HG03460 (cell line): ENCODE data around the gene ARIH2.

ENCODE experiments used
- ATAC-seq: cut with Tn5 transposase; IDR thresholded peaks from one replicate; pipeline ENCODE4 v1.9.1; 2021; ENCODE audit not compliant: unreplicated experiment

The ARIH2 gene

DNA sequence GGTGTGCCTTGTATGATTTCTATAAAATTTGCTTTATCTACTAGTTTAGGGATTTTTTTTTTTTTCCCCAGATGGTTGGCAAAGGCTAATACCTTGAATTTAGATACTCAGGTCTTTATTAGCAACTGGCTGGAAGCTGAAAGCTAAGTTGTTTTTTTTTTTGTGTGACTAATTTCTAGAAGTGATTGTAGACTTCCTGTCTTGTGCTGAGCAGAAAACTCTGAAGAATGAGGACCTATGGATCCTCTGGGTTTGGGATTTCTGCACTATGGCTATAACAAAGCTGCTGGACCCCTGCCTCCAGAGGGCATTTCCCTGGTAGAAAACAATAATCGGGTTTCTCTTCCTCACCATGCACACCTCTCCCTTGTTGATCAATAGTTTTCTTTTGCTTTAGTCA, 10.0 kb downstream of the ARIH2 start:
- ATAC-seq = no peak

DNA sequence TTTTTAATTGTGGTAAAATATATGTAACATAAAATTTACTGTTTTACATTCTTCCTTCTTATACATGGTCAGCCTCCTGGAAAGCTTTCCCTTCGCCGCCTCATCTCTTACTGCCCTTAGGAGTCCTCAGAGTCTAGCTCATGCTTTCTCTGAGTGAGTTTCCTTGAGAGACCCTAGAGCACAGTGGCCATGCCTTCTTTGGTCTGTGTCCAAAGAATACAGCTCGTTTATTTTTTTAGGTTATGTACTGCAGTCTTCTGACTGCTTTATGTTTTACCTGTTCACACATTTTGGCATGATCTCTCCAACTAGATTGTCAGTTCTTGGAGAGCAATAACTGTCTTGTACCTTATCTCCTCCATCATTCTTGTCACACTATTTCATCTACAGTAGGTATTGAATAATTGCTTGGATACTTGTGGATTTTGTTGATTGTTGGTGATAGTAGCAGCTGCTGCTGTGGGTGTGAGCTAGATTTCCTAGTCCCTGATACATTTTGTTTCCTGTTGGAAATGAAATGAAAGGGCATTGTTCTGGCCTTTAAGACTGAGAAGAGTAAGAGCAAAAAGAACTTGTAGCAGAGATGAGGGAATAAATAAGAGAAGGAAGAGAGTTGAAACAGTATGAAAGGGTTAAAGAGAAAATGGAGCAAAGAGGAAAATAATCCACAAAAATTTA, 10.9 kb downstream of the ARIH2 start:
- ATAC-seq = no peak

- no peak for ATAC-seq
These were observed 11.9 kb downstream of the ARIH2 start for GRCh38 chr3:48930590-48930989.

GRCh38 chr3:48931944-48932580, 13.4 kb downstream of the ARIH2 start:
- no peak for ATAC-seq

GRCh38 chr3:48934333-48934991, 15.8 kb downstream of the ARIH2 start:
- no peak for ATAC-seq

- no peak for ATAC-seq
These were observed 16.9 kb downstream of the ARIH2 start for GRCh38 chr3:48935530-48935929.

- no peak for ATAC-seq
These were observed 19.5 kb downstream of the ARIH2 start for GRCh38 chr3:48938156-48938555.

DNA sequence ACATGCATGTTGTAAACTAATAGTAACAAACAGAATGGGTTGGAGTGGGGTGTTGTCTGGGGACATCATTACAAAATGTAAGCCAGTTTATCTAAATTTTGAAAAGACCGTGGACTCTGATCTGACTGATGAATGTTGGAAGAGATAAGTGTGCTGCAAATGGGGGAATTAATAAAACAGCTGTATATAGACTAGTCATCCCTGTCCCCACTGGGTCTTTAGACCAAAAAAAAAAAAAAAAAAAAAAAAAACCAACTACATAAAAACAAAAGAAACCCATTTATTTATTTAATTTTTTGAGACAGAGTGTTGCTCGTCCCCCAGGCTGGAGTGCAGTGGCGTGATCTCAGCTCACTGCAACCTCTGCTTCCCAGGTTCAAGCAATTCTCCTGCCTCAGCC, 20.0 kb downstream of the ARIH2 start:
- ATAC-seq = no peak

- no peak for ATAC-seq
These were observed 26.8 kb downstream of the ARIH2 start for GRCh38 chr3:48945432-48945831.

GRCh38 chr3:48945891-48946549, 27.4 kb downstream of the ARIH2 start:
- no peak for ATAC-seq

GRCh38 chr3:48949376-48949717, 30.7 kb downstream of the ARIH2 start:
- ATAC-seq = no peak

GRCh38 chr3:48950051-48950450, 31.4 kb downstream of the ARIH2 start:
- ATAC-seq = no peak

GRCh38 chr3:48951764-48952163, 33.1 kb downstream of the ARIH2 start:
- no peak for ATAC-seq

DNA sequence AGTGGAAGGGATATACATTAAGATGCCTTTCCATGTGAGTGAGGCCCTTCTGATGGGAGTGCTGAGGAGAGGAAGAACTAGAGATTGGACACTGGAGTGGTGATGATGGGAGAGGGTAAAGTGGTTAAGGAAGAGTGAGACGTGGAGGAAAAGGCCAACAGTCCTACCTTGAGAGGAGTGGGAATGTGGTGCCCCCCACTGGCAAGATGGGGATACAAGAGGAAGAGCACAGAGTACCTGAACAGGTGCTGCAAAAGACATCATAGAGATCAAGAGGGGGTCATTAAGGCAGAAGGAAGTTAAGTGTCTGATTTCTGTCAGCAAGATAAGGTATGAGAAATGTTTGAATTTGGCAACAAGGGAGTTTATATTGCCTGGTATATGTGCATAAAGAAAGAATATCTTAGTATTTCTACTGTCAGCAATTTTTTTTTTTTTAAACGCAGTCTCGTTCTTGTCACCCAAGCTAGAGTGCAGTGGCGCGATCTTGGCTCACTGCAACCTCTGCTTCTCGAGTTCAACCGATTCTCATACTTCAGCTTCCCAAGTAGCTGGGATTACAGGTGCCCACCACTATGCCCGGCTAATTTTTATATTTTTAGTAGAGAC, 34.0 kb downstream of the ARIH2 start:
- no peak for ATAC-seq

GRCh38 chr3:48957006-48957705, 38.5 kb downstream of the ARIH2 start:
- no peak for ATAC-seq

DNA sequence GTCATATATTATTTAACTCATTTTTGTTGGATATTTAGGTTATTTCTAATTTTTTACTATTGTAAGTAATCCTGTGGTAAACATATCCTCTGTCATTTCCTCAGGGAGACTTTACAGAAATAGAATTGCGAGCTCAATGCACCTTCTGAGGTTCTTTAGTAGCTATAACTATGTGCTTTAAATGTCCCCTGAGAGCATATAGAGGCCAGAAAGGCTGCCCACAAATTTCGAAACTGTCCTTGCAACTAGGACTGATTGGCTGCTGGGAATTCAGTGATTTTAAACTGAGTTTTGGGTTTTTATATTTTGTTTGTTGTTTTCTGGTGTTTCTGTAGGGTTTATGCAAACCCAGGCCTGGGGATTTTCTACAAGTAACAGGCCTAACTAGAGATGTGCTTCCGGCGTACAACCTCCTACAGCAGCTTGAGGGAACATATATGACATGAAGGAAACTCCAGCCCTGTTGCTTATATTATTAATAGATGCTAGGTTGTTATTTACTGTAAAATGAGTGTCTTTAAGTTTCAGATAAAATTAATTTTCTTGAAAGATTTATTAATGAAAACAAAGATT, 42.3 kb downstream of the ARIH2 start:
- ATAC-seq = no peak

- ATAC-seq = no peak
These were observed 43.7 kb downstream of the ARIH2 start for GRCh38 chr3:48962340-48962739.

DNA sequence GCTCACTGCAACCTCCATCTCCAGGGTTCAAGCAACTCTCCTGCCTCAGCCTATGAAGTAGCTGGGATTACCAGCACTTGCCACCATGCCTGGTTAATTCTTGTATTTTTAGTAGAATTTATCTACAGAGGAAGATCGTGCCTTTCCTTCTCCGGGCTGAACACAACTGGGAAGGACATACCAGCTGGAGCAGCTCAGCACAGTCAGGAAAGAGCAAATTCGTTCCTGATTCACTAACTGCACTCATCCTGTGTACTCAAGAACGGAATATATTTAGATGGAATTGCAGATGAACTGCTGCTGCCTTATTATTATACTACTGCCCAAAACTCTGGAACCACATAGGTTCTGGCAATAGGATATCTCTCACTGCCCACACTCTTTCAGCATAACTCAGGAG, 44.3 kb downstream of the ARIH2 start:
- no peak for ATAC-seq

DNA sequence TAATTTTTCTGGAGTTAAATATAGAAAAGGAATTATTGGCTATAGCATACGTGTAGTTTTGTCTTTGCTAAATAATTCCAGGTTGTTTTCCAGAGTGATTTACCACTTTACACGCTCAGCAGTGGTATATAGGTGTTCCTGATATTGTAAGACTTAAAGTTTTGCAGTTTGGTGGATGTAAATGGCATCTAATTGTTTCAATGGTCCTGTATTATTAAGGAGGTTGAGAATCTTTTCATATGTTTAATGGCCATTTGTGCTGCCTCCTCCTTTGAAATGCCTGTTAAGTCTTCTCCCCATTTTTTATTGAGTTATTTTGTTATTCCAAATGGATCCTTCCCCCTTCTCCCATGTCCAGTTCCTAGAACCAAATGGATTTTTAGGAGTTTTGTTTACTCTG, 44.9 kb downstream of the ARIH2 start:
- no peak for ATAC-seq

GRCh38 chr3:48966367-48966766, 47.7 kb downstream of the ARIH2 start:
- no peak for ATAC-seq
